ENCODE data around the gene GPR35.

The GPR35 gene

GRCh38 chr2:240601831-240602160, 23.5 kb upstream of the GPR35 start:
- H3K36me3 ChIP-seq: peaks cover 15% of the 10 kb centered on the region
- H3K27me3 ChIP-seq (ENCODE audit: insufficient read depth, low read depth, severe bottlenecking): no peaks in the 10 kb centered on the region
- H3K4me3 ChIP-seq (ENCODE audit: low read depth, low read length): no peak overlapping the region
- no peak for TF ChIP-seq CTCF (IDR thresholded peaks at IDR 0.05; ENCODE audit: low read depth, low read length)
- H3K27ac ChIP-seq: no peak overlapping the region
- no peaks in the 10 kb centered on the region for H3K9me3 ChIP-seq (ENCODE audit: severe bottlenecking)
- DNase-seq: peak; percentile 2

- TF ChIP-seq CTCF (IDR thresholded peaks at IDR 0.05; ENCODE audit: low read depth, low read length): no peak
- no peaks in the 10 kb centered on the region for H3K27me3 ChIP-seq (ENCODE audit: insufficient read depth, low read depth, severe bottlenecking)
- H3K27ac ChIP-seq: no peak overlapping the region
- H3K4me3 ChIP-seq (ENCODE audit: low read depth, low read length): no peak overlapping the region
- peaks cover 13% of the 10 kb centered on the region for H3K36me3 ChIP-seq
- DNase-seq: peak; percentile 5
- H3K9me3 ChIP-seq (ENCODE audit: severe bottlenecking): no peaks in the 10 kb centered on the region
Measured at GRCh38 chr2:240602266-240603050, 22.8 kb upstream of the GPR35 start.

GRCh38 chr2:240603081-240603835, 22.0 kb upstream of the GPR35 start:
- no peak overlapping the region for H3K27ac ChIP-seq
- no peaks in the 10 kb centered on the region for H3K27me3 ChIP-seq (ENCODE audit: insufficient read depth, low read depth, severe bottlenecking)
- DNase-seq: peak; percentile 2
- no peaks in the 10 kb centered on the region for H3K9me3 ChIP-seq (ENCODE audit: severe bottlenecking)
- H3K4me3 ChIP-seq (ENCODE audit: low read depth, low read length): no peak overlapping the region
- H3K36me3 ChIP-seq: peaks cover 10% of the 10 kb centered on the region
- TF ChIP-seq CTCF (IDR thresholded peaks at IDR 0.05; ENCODE audit: low read depth, low read length): no peak

- Histone ChIP-seq H3K27ac (no peak overlapping the region), H3K36me3 (peaks cover 8% of the 10 kb centered on the region), H3K4me3 (ENCODE audit: low read depth, low read length) (no peak overlapping the region), H3K27me3 (ENCODE audit: insufficient read depth, low read depth, severe bottlenecking) (no peaks in the 10 kb centered on the region), H3K9me3 (ENCODE audit: severe bottlenecking) (no peaks in the 10 kb centered on the region)
- no peak for TF ChIP-seq CTCF (IDR thresholded peaks at IDR 0.05; ENCODE audit: low read depth, low read length)
- DNase-seq: peak; percentile 5
Measured at GRCh38 chr2:240603846-240604245, 21.4 kb upstream of the GPR35 start.

GRCh38 chr2:240604291-240604938, 20.9 kb upstream of the GPR35 start:
- Histone ChIP-seq H3K27me3 (ENCODE audit: insufficient read depth, low read depth, severe bottlenecking) (no peaks in the 10 kb centered on the region), H3K27ac (no peak overlapping the region), H3K9me3 (ENCODE audit: severe bottlenecking) (no peaks in the 10 kb centered on the region), H3K4me3 (ENCODE audit: low read depth, low read length) (no peak overlapping the region; the same call in 1 of the 2 replicates), H3K36me3 (peaks cover 6% of the 10 kb centered on the region)
- peak; percentile 89 for DNase-seq
- TF ChIP-seq CTCF (IDR thresholded peaks at IDR 0.05; ENCODE audit: low read depth, low read length): peak; percentile 95

Data from WERI-Rb-1 (cell line).